ENCODE measurements around the gene SNX4.

DNA sequence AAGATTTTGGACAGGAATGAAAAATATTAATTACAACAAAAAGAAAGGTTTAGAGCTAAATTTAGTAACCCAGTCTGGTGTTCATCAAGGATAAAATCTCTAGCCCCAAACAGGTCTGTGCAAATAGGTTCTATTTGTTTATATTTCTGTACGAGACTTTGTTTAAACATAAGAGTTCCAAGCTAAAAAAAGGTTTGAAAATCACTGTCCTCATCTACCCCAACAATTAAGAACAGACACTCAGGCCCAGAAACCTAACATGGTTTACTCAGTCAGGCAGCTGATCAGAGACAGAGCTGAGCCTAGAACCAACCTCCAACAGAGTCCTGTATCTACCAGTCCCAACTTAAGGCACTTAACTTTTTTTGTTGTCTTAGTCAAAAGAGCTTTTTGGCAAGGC is 49.3 kb downstream of the SNX4 start:
- TF ChIP-seq, protein P1, sequence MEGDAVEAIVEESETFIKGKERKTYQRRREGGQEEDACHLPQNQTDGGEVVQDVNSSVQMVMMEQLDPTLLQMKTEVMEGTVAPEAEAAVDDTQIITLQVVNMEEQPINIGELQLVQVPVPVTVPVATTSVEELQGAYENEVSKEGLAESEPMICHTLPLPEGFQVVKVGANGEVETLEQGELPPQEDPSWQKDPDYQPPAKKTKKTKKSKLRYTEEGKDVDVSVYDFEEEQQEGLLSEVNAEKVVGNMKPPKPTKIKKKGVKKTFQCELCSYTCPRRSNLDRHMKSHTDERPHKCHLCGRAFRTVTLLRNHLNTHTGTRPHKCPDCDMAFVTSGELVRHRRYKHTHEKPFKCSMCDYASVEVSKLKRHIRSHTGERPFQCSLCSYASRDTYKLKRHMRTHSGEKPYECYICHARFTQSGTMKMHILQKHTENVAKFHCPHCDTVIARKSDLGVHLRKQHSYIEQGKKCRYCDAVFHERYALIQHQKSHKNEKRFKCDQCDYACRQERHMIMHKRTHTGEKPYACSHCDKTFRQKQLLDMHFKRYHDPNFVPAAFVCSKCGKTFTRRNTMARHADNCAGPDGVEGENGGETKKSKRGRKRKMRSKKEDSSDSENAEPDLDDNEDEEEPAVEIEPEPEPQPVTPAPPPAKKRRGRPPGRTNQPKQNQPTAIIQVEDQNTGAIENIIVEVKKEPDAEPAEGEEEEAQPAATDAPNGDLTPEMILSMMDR (IDR thresholded peaks at IDR 0.05): no peak
- TF ChIP-seq EP300 (IDR thresholded peaks at IDR 0.05) (no peak), POLR2A (IDR thresholded peaks at IDR 0.05) (no peak)
